Measurements from ENCODE around the gene RPS6KC1. TPM values are rescaled to one million over a fixed set of nuclear protein-coding genes. Genes with fewer than 3 reads are reported as not detected.
A peak's percentile ranks its signal among the peaks of the same experiment; 100 is the strongest.
"Not testable (repeated sequence)": the region's sequence is repeated elsewhere in the genome, so short reads cannot be mapped to it uniquely, and the experiment has no call there.

Gene RPS6KC1
- total RNA-seq, 2 experiments from 2014 or later, result 9.5 to 14.6 TPM

- Mint-ChIP-seq H3K4me3 (no peak overlapping the region), H3K9me3 (ENCODE audit: low read depth) (no peaks in the 10 kb centered on the region), H3K36me3 (no peaks in the 10 kb centered on the region), H3K27ac (no peak overlapping the region), H3K27me3 (peaks cover 20% of the 10 kb centered on the region), H3K4me1 (peaks cover 10% of the 10 kb centered on the region)
- ATAC-seq, result no peak
- CTCF ChIA-PET, result no interaction called here
- no peak for DNase-seq
Observed at GRCh38 chr1:213041443-213041842, 9.6 kb upstream of the RPS6KC1 start.

GRCh38 chr1:213045321-213046226, 5.5 kb upstream of the RPS6KC1 start:
- not testable (repeated sequence) for H3K27ac Mint-ChIP-seq

GRCh38 chr1:213049232-213049631, 1.8 kb upstream of the RPS6KC1 start:
- Mint-ChIP-seq H3K27me3 (peaks cover 15% of the 10 kb centered on the region), H3K9me3 (ENCODE audit: low read depth) (peaks cover 6% of the 10 kb centered on the region), H3K36me3 (peaks cover 16% of the 10 kb centered on the region), H3K4me1 (peaks cover 26% of the 10 kb centered on the region), H3K4me3 (no peak overlapping the region), H3K27ac (no peak overlapping the region)
- DNase-seq (no peak), ATAC-seq (no peak)
- CTCF ChIA-PET, result no interaction called here

More at GRCh38 chr1:213045321-213046226, 5.5 kb upstream of the RPS6KC1 start:
- H3K4me3 Mint-ChIP-seq; DNase-seq; H3K36me3 Mint-ChIP-seq; ATAC-seq; CTCF ChIA-PET; H3K9me3 Mint-ChIP-seq (ENCODE audit: low read depth): not testable (repeated sequence)
- H3K4me1 Mint-ChIP-seq, result peaks cover 14% of the 10 kb centered on the region
- H3K27me3 Mint-ChIP-seq, result peaks cover 23% of the 10 kb centered on the region

GRCh38 chr1:213050745-213051126, 305 bp upstream of the RPS6KC1 start:
- CTCF ChIA-PET, result interaction anchor here (1.0 to 1.8 kb wide), 3 partner anchors 20 to 47 kb away, joined by 3 to 7 read pairs (median 4); no protein-coding TSS in a partner anchor
- DNase-seq, result no peak
- Mint-ChIP-seq H3K4me3 (peak overlapping the region; percentile 91), H3K27ac (peak overlapping the region; percentile 88), H3K9me3 (ENCODE audit: low read depth) (peaks cover 6% of the 10 kb centered on the region), H3K36me3 (peaks cover 19% of the 10 kb centered on the region), H3K27me3 (peaks cover 11% of the 10 kb centered on the region), H3K4me1 (peaks cover 27% of the 10 kb centered on the region)
- peak; percentile 46 for ATAC-seq

GRCh38 chr1:213051881-213052202, 801 bp downstream of the RPS6KC1 start:
- peak overlapping the region; percentile 91 for H3K4me3 Mint-ChIP-seq
- peaks cover 11% of the 10 kb centered on the region for H3K27me3 Mint-ChIP-seq
- peaks cover 28% of the 10 kb centered on the region for H3K4me1 Mint-ChIP-seq
- no peak for ATAC-seq
- no peak for DNase-seq
- peaks cover 6% of the 10 kb centered on the region for H3K9me3 Mint-ChIP-seq (ENCODE audit: low read depth)
- H3K27ac Mint-ChIP-seq, result peak overlapping the region; percentile 88
- CTCF ChIA-PET, result interaction anchor here (1.3 to 1.8 kb wide), 2 partner anchors 19 to 49 kb away, joined by 4 to 7 read pairs; no protein-coding TSS in a partner anchor
- H3K36me3 Mint-ChIP-seq, result peaks cover 19% of the 10 kb centered on the region

- peaks cover 6% of the 10 kb centered on the region for H3K9me3 Mint-ChIP-seq (ENCODE audit: low read depth)
- no peak overlapping the region for H3K4me3 Mint-ChIP-seq
- CTCF ChIA-PET, result no interaction called here
- DNase-seq (no peak), ATAC-seq (no peak)
- peaks cover 4% of the 10 kb centered on the region for H3K27me3 Mint-ChIP-seq
- H3K4me1 Mint-ChIP-seq, result peaks cover 28% of the 10 kb centered on the region
- no peak overlapping the region for H3K27ac Mint-ChIP-seq
- H3K36me3 Mint-ChIP-seq, result peaks cover 19% of the 10 kb centered on the region
Observed at GRCh38 chr1:213053455-213053854, 2.4 kb downstream of the RPS6KC1 start.

- Mint-ChIP-seq H3K27ac (no peak overlapping the region), H3K4me1 (peaks cover 28% of the 10 kb centered on the region), H3K9me3 (ENCODE audit: low read depth) (peaks cover 7% of the 10 kb centered on the region), H3K36me3 (peaks cover 19% of the 10 kb centered on the region), H3K4me3 (no peak overlapping the region), H3K27me3 (peaks cover 2% of the 10 kb centered on the region)
- CTCF ChIA-PET, result no interaction called here
- no peak for ATAC-seq
- no peak for DNase-seq
Observed at GRCh38 chr1:213054142-213054541, 3.1 kb downstream of the RPS6KC1 start.

- Mint-ChIP-seq H3K27ac (no peak overlapping the region), H3K4me1 (peaks cover 28% of the 10 kb centered on the region), H3K36me3 (peaks cover 20% of the 10 kb centered on the region), H3K9me3 (ENCODE audit: low read depth) (peaks cover 8% of the 10 kb centered on the region), H3K27me3 (no peaks in the 10 kb centered on the region), H3K4me3 (no peak overlapping the region)
- ATAC-seq (no peak), DNase-seq (no peak)
- CTCF ChIA-PET, result no interaction called here
Observed at GRCh38 chr1:213054733-213055591, 3.9 kb downstream of the RPS6KC1 start.

GRCh38 chr1:213055767-213056166, 4.7 kb downstream of the RPS6KC1 start:
- H3K4me3 Mint-ChIP-seq, result no peak overlapping the region
- H3K27ac Mint-ChIP-seq, result no peak overlapping the region
- ATAC-seq (no peak), DNase-seq (no peak)
- peaks cover 19% of the 10 kb centered on the region for H3K4me1 Mint-ChIP-seq
- CTCF ChIA-PET, result no interaction called here
- H3K36me3 Mint-ChIP-seq, result peaks cover 12% of the 10 kb centered on the region
- peaks cover 2% of the 10 kb centered on the region for H3K9me3 Mint-ChIP-seq (ENCODE audit: low read depth)
- no peaks in the 10 kb centered on the region for H3K27me3 Mint-ChIP-seq

GRCh38 chr1:213057264-213058059, 6.4 kb downstream of the RPS6KC1 start:
- ATAC-seq (no peak), DNase-seq (no peak)
- Mint-ChIP-seq H3K36me3 (peaks cover 11% of the 10 kb centered on the region), H3K27me3 (no peaks in the 10 kb centered on the region), H3K9me3 (ENCODE audit: low read depth) (peaks cover 2% of the 10 kb centered on the region), H3K4me1 (peaks cover 11% of the 10 kb centered on the region), H3K27ac (no peak overlapping the region), H3K4me3 (no peak overlapping the region)
- CTCF ChIA-PET, result no interaction called here

GRCh38 chr1:213060836-213061235, 9.8 kb downstream of the RPS6KC1 start:
- Mint-ChIP-seq H3K4me3 (no peak overlapping the region), H3K27ac (no peak overlapping the region), H3K36me3 (peaks cover 6% of the 10 kb centered on the region), H3K4me1 (no peaks in the 10 kb centered on the region), H3K27me3 (no peaks in the 10 kb centered on the region), H3K9me3 (ENCODE audit: low read depth) (peaks cover 2% of the 10 kb centered on the region)
- CTCF ChIA-PET, result no interaction called here
- no peak for DNase-seq
- no peak for ATAC-seq

- no peak overlapping the region for H3K4me3 Mint-ChIP-seq
- no peaks in the 10 kb centered on the region for H3K27me3 Mint-ChIP-seq
- CTCF ChIA-PET, result no interaction called here
- no peak overlapping the region for H3K27ac Mint-ChIP-seq
- ATAC-seq (no peak), DNase-seq (no peak)
- peaks cover 2% of the 10 kb centered on the region for H3K9me3 Mint-ChIP-seq (ENCODE audit: low read depth)
- H3K36me3 Mint-ChIP-seq, result peaks cover 6% of the 10 kb centered on the region
- no peaks in the 10 kb centered on the region for H3K4me1 Mint-ChIP-seq
Observed at GRCh38 chr1:213061263-213061662, 10.2 kb downstream of the RPS6KC1 start.

- H3K27ac Mint-ChIP-seq, result no peak overlapping the region
- peaks cover 3% of the 10 kb centered on the region for H3K36me3 Mint-ChIP-seq
- peaks cover 15% of the 10 kb centered on the region for H3K4me1 Mint-ChIP-seq
- CTCF ChIA-PET, result no interaction called here
- H3K9me3 Mint-ChIP-seq (ENCODE audit: low read depth), result no peaks in the 10 kb centered on the region
- no peak for ATAC-seq
- no peaks in the 10 kb centered on the region for H3K27me3 Mint-ChIP-seq
- DNase-seq, result no peak
- H3K4me3 Mint-ChIP-seq, result no peak overlapping the region
Observed at GRCh38 chr1:213065800-213066199, 14.8 kb downstream of the RPS6KC1 start.
